Endothelial cell (in vitro differentiated cells): ENCODE results near the gene AHRR. TPM values are rescaled to one million over a fixed set of nuclear protein-coding genes. Genes with fewer than 3 reads are reported as not detected.
"Not testable (repeated sequence)": the region's sequence is repeated elsewhere in the genome, so short reads cannot be mapped to it uniquely, and the experiment has no call there.

Experiments used
- DNase-seq: peaks from one replicate; pipeline ENCODE4 v3.0.0; 2021; ENCODE audit warnings: low spot score
- H3K27ac Mint-ChIP-seq: one replicate; pipeline ENCODE4 v1.8.0; 2021; ENCODE audit warnings: mixed read lengths, inconsistent platforms; ENCODE audit not compliant: unreplicated experiment
- H3K27me3 Mint-ChIP-seq: one replicate; pipeline ENCODE4 v1.8.0; 2021; ENCODE audit warnings: mild to moderate bottlenecking, moderate library complexity, mixed read lengths, inconsistent platforms; ENCODE audit not compliant: unreplicated experiment
- H3K36me3 Mint-ChIP-seq: one replicate; pipeline ENCODE4 v1.8.0; 2021; ENCODE audit warnings: mild to moderate bottlenecking, low read depth, mixed read lengths, inconsistent platforms; ENCODE audit not compliant: unreplicated experiment
- H3K4me1 Mint-ChIP-seq: one replicate; pipeline ENCODE4 v1.8.0; 2021; ENCODE audit warnings: mild to moderate bottlenecking, mixed read lengths, inconsistent platforms; ENCODE audit not compliant: unreplicated experiment
- H3K4me3 Mint-ChIP-seq: one replicate; pipeline ENCODE4 v1.8.0; 2021; ENCODE audit warnings: mild to moderate bottlenecking, mixed read lengths, inconsistent platforms; ENCODE audit not compliant: unreplicated experiment
- H3K9me3 Mint-ChIP-seq: one replicate; pipeline ENCODE4 v1.8.0; 2021; ENCODE audit warnings: mixed read lengths, inconsistent platforms; ENCODE audit not compliant: unreplicated experiment
- CTCF ChIP-seq: fragments of 200-600 bp; sonication (generic); IDR thresholded peaks from one replicate; pipeline ENCODE4 v1.5.0; 2021; ENCODE audit warnings: antibody characterized with exemption; ENCODE audit not compliant: unreplicated experiment
- total RNA-seq: library from RNA; stranded (reverse); fragmentation: NEBNext Ultra II Directional; extraction: Animal tissue kit (Norgen Biotek cat#: 25700); gene quantifications from one replicate; pipeline ENCODE4 v1.2.1, GENCODE V29; 2021; ENCODE audit not compliant: unreplicated experiment

The AHRR gene
- total RNA-seq, 1 donor from 2014 or later: 8.7 TPM

GRCh38 chr5:393846-394275, 72.3 kb downstream of the AHRR start:
- H3K36me3 Mint-ChIP-seq: peaks cover 15% of the 10 kb centered on the region
- peak overlapping the region; percentile 1 for H3K27ac Mint-ChIP-seq
- H3K9me3 Mint-ChIP-seq: no peaks in the 10 kb centered on the region
- H3K4me3 Mint-ChIP-seq: no peak overlapping the region
- no peak for TF ChIP-seq CTCF
- no peak for DNase-seq
- peaks cover 10% of the 10 kb centered on the region for H3K27me3 Mint-ChIP-seq
- H3K4me1 Mint-ChIP-seq: peaks cover 25% of the 10 kb centered on the region

- Mint-ChIP-seq H3K36me3 (peaks cover 15% of the 10 kb centered on the region), H3K27me3 (peaks cover 12% of the 10 kb centered on the region), H3K9me3 (no peaks in the 10 kb centered on the region), H3K4me3 (no peak overlapping the region), H3K4me1 (peaks cover 27% of the 10 kb centered on the region), H3K27ac (no peak overlapping the region)
- no peak for DNase-seq
- no peak for TF ChIP-seq CTCF
Observed at GRCh38 chr5:394671-395155, 73.2 kb downstream of the AHRR start.

- no peak overlapping the region for H3K4me3 Mint-ChIP-seq
- H3K36me3 Mint-ChIP-seq: peaks cover 17% of the 10 kb centered on the region
- no peaks in the 10 kb centered on the region for H3K9me3 Mint-ChIP-seq
- no peak for TF ChIP-seq CTCF
- peaks cover 26% of the 10 kb centered on the region for H3K4me1 Mint-ChIP-seq
- H3K27me3 Mint-ChIP-seq: peaks cover 14% of the 10 kb centered on the region
- no peak overlapping the region for H3K27ac Mint-ChIP-seq
- DNase-seq: no peak
Observed at GRCh38 chr5:395156-395920, 73.8 kb downstream of the AHRR start.

GRCh38 chr5:395921-396530, 74.5 kb downstream of the AHRR start:
- no peak for TF ChIP-seq CTCF
- H3K36me3 Mint-ChIP-seq: peaks cover 18% of the 10 kb centered on the region
- no peak overlapping the region for H3K27ac Mint-ChIP-seq
- no peak overlapping the region for H3K4me3 Mint-ChIP-seq
- H3K4me1 Mint-ChIP-seq: peaks cover 27% of the 10 kb centered on the region
- peaks cover 17% of the 10 kb centered on the region for H3K27me3 Mint-ChIP-seq
- no peaks in the 10 kb centered on the region for H3K9me3 Mint-ChIP-seq
- DNase-seq: no peak

GRCh38 chr5:396531-396961, 75.0 kb downstream of the AHRR start:
- H3K4me1 Mint-ChIP-seq: peaks cover 27% of the 10 kb centered on the region
- H3K36me3 Mint-ChIP-seq: peaks cover 18% of the 10 kb centered on the region
- no peak for TF ChIP-seq CTCF
- peaks cover 17% of the 10 kb centered on the region for H3K27me3 Mint-ChIP-seq
- no peaks in the 10 kb centered on the region for H3K9me3 Mint-ChIP-seq
- DNase-seq: no peak
- H3K4me3 Mint-ChIP-seq: no peak overlapping the region
- no peak overlapping the region for H3K27ac Mint-ChIP-seq

- Mint-ChIP-seq H3K36me3 (peaks cover 16% of the 10 kb centered on the region), H3K4me1 (peaks cover 28% of the 10 kb centered on the region), H3K27me3 (peaks cover 10% of the 10 kb centered on the region)
- H3K27ac Mint-ChIP-seq, H3K4me3 Mint-ChIP-seq, H3K9me3 Mint-ChIP-seq, DNase-seq: not testable (repeated sequence)
Observed at GRCh38 chr5:398141-398474, 76.6 kb downstream of the AHRR start.
